GM12878 (cell line): ENCODE results near the gene MRAS. TPM values are rescaled to one million over a fixed set of nuclear protein-coding genes. Genes with fewer than 3 reads are reported as not detected.

Experiments
- ATAC-seq: fragments of 200-7000 bp; cut with Tn5 transposase; 3 replicates; pipeline ENCODE4 v1.9.1; 2020; ENCODE audit warnings: mild to moderate bottlenecking, moderate library complexity
- BruUV-seq: library from RNA; stranded (reverse); fragments of 400-500 nt; replicated peaks from 2 replicates; lab custom pipeline; 2021; lab: Mats Ljungman, UMichigan
- CTCF ChIA-PET: fragments of 300-600 bp; sonication (Branson Sonifier 250); formaldehyde crosslinking; extraction: SDS; loops from one replicate; lab custom pipeline; 2021; ENCODE audit warnings: inconsistent platforms; lab: Yijun Ruan, JAX
- POLR2A ChIA-PET: fragments of 350-600 bp; formaldehyde crosslinking; extraction: SDS; loops from one replicate; lab custom pipeline; 2021; ENCODE audit warnings: inconsistent platforms; lab: Charles Lee
- RAD21 ChIA-PET: fragments of 300-600 bp; sonication (Branson Sonifier 250); formaldehyde crosslinking; loops from one replicate; lab custom pipeline; 2023; ENCODE audit warnings: antibody characterized with exemption; ENCODE audit not compliant: unreplicated experiment; lab: Charles Lee
- SMC1A ChIA-PET: fragments of 300-600 bp; sonication (Branson Sonifier 250); formaldehyde crosslinking; loops from one replicate; lab custom pipeline; 2023; ENCODE audit not compliant: unreplicated experiment, uncharacterized antibody; lab: Charles Lee
- DNase-seq: peaks from one replicate; pipeline ENCODE4 v3.0.0-alpha.2; 2011; ENCODE audit warnings: low read depth, low spot score
- FAIRE-seq: peaks from 3 replicates; lab custom pipeline; 2011; peaks lifted over from hg19 to GRCh38; lab: Jason Lieb, UNC
- H2AFZ ChIP-seq: 2 replicates; pipeline ENCODE4 v1.6.0; 2011; ENCODE audit warnings: low read depth, low read length, control low read depth; ENCODE audit not compliant: control insufficient read depth
- H3K27ac ChIP-seq: 2 replicates; pipeline ENCODE4 v1.5.1; 2011; ENCODE audit warnings: control low read depth; ENCODE audit not compliant: control insufficient read depth, insufficient read depth
- H3K27me3 ChIP-seq, 2 experiments: replicated peaks in 1 of 2; 2 replicates each; pipeline versions ENCODE4 v1.6.0 to v1.6.1; 2011; ENCODE audit warnings: low read length in 1 of 2; ENCODE audit not compliant: control insufficient read depth in 2 of 2, insufficient read depth in 2 of 2
- H3K36me3 ChIP-seq, 2 experiments: 2 replicates each; pipeline ENCODE4 v1.5.1; 2011; ENCODE audit warnings: low read length in 1 of 2; ENCODE audit not compliant: control insufficient read depth in 2 of 2, insufficient read depth in 2 of 2
- H3K4me1 ChIP-seq: 2 replicates; pipeline ENCODE4 v1.6.1; 2011; ENCODE audit warnings: mild to moderate bottlenecking, low read length, moderate library complexity, mixed read lengths; ENCODE audit not compliant: control insufficient read depth, insufficient read depth
- H3K4me2 ChIP-seq: 2 replicates; pipeline ENCODE4 v1.6.0; 2011; ENCODE audit warnings: control low read depth; ENCODE audit not compliant: control insufficient read depth, insufficient read depth
- H3K4me3 ChIP-seq: fragments of 200-600 bp; sonication (generic); 2 replicates; pipeline ENCODE4 v1.5.1; 2016
- H3K79me2 ChIP-seq: 2 replicates; pipeline ENCODE4 v1.6.0; 2011; ENCODE audit warnings: low read length; ENCODE audit not compliant: control insufficient read depth, insufficient read depth
- H3K9ac ChIP-seq: 2 replicates; pipeline ENCODE4 v1.8.0; 2011; ENCODE audit warnings: low read length, control low read depth, mixed read lengths; ENCODE audit not compliant: control insufficient read depth, insufficient read depth
- H3K9me3 ChIP-seq: replicated peaks from 3 replicates; pipeline ENCODE4 v1.5.1; 2011; ENCODE audit warnings: mild to moderate bottlenecking, low read length; ENCODE audit not compliant: control insufficient read depth, insufficient read depth
- H4K20me1 ChIP-seq: 2 replicates; pipeline ENCODE4 v1.6.0; 2011; ENCODE audit not compliant: control insufficient read depth, insufficient read depth
- CBX5 ChIP-seq: sonication (generic); IDR thresholded peaks from 2 replicates; pipeline ENCODE4 v1.6.1; 2016; ENCODE audit warnings: low read depth, moderate library complexity, mild to moderate bottlenecking, inconsistent platforms
- CEBPB ChIP-seq, 2 experiments: fragments of 150-350 bp in 1 of 2; IDR thresholded peaks; 2 replicates each; pipeline ENCODE4 v1.6.1; 2012 to 2014; ENCODE audit warnings: low read depth in 2 of 2, low read length in 2 of 2, borderline replicate concordance in 1 of 2, inconsistent platforms in 1 of 2
- FOS ChIP-seq: IDR thresholded peaks from 3 replicates; pipeline ENCODE4 v1.6.1; 2011; ENCODE audit warnings: borderline replicate concordance; ENCODE audit not compliant: insufficient read length; ENCODE audit errors: extremely low read depth
- FOXM1 ChIP-seq: IDR thresholded peaks from 2 replicates; pipeline ENCODE4 v1.6.1; 2012; ENCODE audit warnings: low read depth, mild to moderate bottlenecking, inconsistent platforms, low read length, moderate library complexity
- GATAD2B ChIP-seq: fragments of 450-650 bp; conservative IDR thresholded peaks from 2 replicates; pipeline ENCODE4 v1.6.1; 2017; ENCODE audit warnings: low read depth, mild to moderate bottlenecking, moderate library complexity
- KLF5 ChIP-seq: fragments of 450-650 bp; IDR thresholded peaks from 2 replicates; pipeline ENCODE4 v1.6.1; 2014; ENCODE audit warnings: mild to moderate bottlenecking; ENCODE audit not compliant: partially characterized antibody
- MXI1 ChIP-seq: fragments of 150-350 bp; IDR thresholded peaks from 2 replicates; pipeline ENCODE4 v1.6.1; 2011; ENCODE audit warnings: low read depth, mild to moderate bottlenecking, inconsistent platforms, low read length, improper control_type of control experiment
- NFXL1 ChIP-seq: fragments of 450-650 bp; IDR thresholded peaks from 2 replicates; pipeline ENCODE4 v1.6.1; 2017; ENCODE audit warnings: antibody characterized with exemption, mild to moderate bottlenecking, borderline replicate concordance
- NR2C2 ChIP-seq: IDR thresholded peaks from 2 replicates; pipeline ENCODE4 v1.6.1; 2011; ENCODE audit warnings: borderline replicate concordance, low read depth; ENCODE audit not compliant: control insufficient read depth, insufficient read length
- PML ChIP-seq: IDR thresholded peaks from 2 replicates; pipeline ENCODE4 v1.6.1; 2012; ENCODE audit warnings: low read length, inconsistent platforms
- SMC3 ChIP-seq: IDR thresholded peaks from 2 replicates; pipeline ENCODE4 v1.6.1; 2011; ENCODE audit warnings: low read length, improper control_type of control experiment, borderline replicate concordance
- WRNIP1 ChIP-seq: IDR thresholded peaks from 2 replicates; pipeline ENCODE4 v1.6.1; 2011; ENCODE audit warnings: low read depth, low read length, improper control_type of control experiment, borderline replicate concordance
- YY1 ChIP-seq: IDR thresholded peaks from 2 replicates; pipeline ENCODE4 v1.6.1; 2011; ENCODE audit warnings: low read depth, mild to moderate bottlenecking, low read length
- ZNF622 ChIP-seq: fragments of 450-650 bp; IDR thresholded peaks from 2 replicates; pipeline ENCODE4 v1.6.1; 2017; ENCODE audit warnings: mild to moderate bottlenecking, inconsistent platforms
- ZSCAN29 ChIP-seq: fragments of 450-650 bp; IDR thresholded peaks from 2 replicates; pipeline ENCODE4 v1.6.1; 2017; ENCODE audit warnings: mild to moderate bottlenecking, moderate library complexity
- WGBS: methylation state at CpG from one replicate; pipeline ENCODE4 v1.1.6; 2016; ENCODE audit warnings: low lambda C conversion rate; ENCODE audit not compliant: insufficient replicate concordance, insufficient coverage; ENCODE audit errors: missing lambda C conversion rate; 5-methylcytosine and 5-hydroxymethylcytosine counted together
- in situ Hi-C: fragments of 300-500 bp; cut with MboI; formaldehyde crosslinking; loops from 9 replicates; pipeline ENCODE4 v1.14.3; 2018; ENCODE audit warnings: mixed read lengths
- intact Hi-C: fragments of 100-400 bp; cut with micrococcal nuclease; formaldehyde crosslinking; loops from one replicate; pipeline ENCODE4 v1.14.2; 2022; ENCODE audit not compliant: unreplicated experiment
- polyA plus RNA-seq, 11 experiments: library from polyadenylated mRNA; depleted of rRNA in 4 of 11; unstranded in 6 of 11; stranded (reverse) in 5 of 11; fragments of >200 nt; fragmentation: Nextera tagmentation in 4 of 11; fragmentation: Illumina TruSeq in 1 of 11; extraction: Ambion mirVana in 4 of 11; extraction: Trizol in 1 of 11; gene quantifications; 1 replicate in 1 of 11; 2 replicates in 10 of 11; pipeline versions ENCODE4 v1.2.1 to v1.2.3, GENCODE V29; 2011 to 2016; ENCODE audit warnings: inconsistent platforms in 2 of 11, missing spikeins in 2 of 11, low read depth in 1 of 11
- total RNA-seq, 4 experiments: library from RNA; depleted of rRNA in 3 of 4; stranded (reverse); fragments of >200 nt in 3 of 4; fragmentation: Illumina TruSeq in 1 of 4; extraction: Trizol in 1 of 4; gene quantifications; 2 replicates each; pipeline versions ENCODE4 v1.2.1 to v1.2.3, GENCODE V29; 2013 to 2021
- TF ChIP-seq, protein P1 (sequence below): fragments of 450-650 bp; IDR thresholded peaks from 2 replicates; pipeline ENCODE4 v1.6.1; 2017; ENCODE audit warnings: low read depth, mild to moderate bottlenecking, moderate library complexity
- TF ChIP-seq, protein P2 (sequence below): IDR thresholded peaks from 2 replicates; pipeline ENCODE4 v1.6.1; 2012; ENCODE audit warnings: mild to moderate bottlenecking, low read depth, low read length
- TF ChIP-seq, protein P3 (sequence below): IDR thresholded peaks from 2 replicates; pipeline ENCODE4 v1.6.1; 2011; ENCODE audit warnings: borderline replicate concordance, low read depth, mild to moderate bottlenecking, moderate library complexity, low read length; ENCODE audit not compliant: insufficient read depth, poor library complexity, severe bottlenecking

The MRAS gene
- total and polyA plus RNA-seq, 10 of the 15 experiments (the other 5 are each of a cell fraction or from before 2014, with no cell fraction given), result 0.01 to 0.44 (median 0.17) TPM; not detected in 6

DNA sequence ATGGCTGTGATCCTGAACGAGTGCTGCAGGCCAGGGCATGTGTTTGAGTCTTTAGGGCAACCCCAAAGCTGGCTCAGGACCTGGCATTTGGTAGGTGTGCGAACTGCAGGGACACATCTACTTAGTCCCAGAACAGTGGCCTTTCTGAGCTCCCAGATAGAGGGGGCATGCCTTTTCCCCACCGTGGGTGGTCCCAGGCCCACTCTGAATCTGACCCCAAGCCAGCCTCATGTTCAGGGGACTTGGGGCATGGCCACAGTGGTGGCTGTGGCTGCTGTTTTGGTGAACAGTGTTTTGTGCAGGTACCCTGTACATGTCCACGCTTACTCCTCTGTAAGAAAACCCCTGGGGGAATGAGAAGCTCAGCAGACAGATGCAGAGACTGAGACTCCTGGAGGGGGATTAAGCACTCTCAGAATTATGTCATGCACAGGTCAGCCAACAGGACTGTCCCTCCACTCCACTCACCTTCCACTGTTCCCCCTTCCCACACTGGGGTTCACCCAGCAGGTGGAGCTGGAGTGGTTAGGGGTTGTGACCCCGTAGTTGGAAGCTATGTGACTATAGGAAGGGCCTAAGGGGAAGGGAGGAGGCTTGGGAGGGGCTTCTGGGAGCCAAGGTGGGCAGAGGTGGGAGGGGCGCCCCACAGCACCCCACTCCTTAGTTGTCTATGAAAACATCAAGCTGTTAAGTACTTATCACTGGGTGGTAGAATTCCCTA is 102.5 kb downstream of the MRAS start:
- ChIA-PET CTCF (interaction anchor here (1.2 to 1.8 kb wide), 2 partner anchors 144 to 473 kb away, joined by 4 to 5 read pairs; no protein-coding TSS in a partner anchor), POLR2A (no interaction called here), SMC1A (no interaction called here), RAD21 (no interaction called here)
- Histone ChIP-seq H3K27me3 (no peaks in the 10 kb centered on the region; a peak in 3 of 4 replicates), H3K4me3 (no peak overlapping the region), H3K4me2 (no peak overlapping the region), H3K36me3 (no peaks in the 10 kb centered on the region), H2AFZ (no peak overlapping the region), H3K9ac (no peak overlapping the region), H4K20me1 (no peaks in the 10 kb centered on the region), H3K4me1 (no peaks in the 10 kb centered on the region), H3K27ac (no peak overlapping the region), H3K79me2 (no peaks in the 10 kb centered on the region), H3K9me3 (no peaks in the 10 kb centered on the region)
- FAIRE-seq (no peak), ATAC-seq (no peak), DNase-seq (no peak)
- BruUV-seq, result no TSS peak
- TF ChIP-seq KLF5 (no peak), NR2C2 (no peak), NFXL1 (no peak), SMC3 (no peak), CEBPB (IDR thresholded peaks at IDR 0.05; ENCODE audit: borderline replicate concordance in 1 of 2, low read depth in 2 of 2, low read length in 2 of 2) (no peak), ZNF622 (no peak), PML (no peak), MXI1 (no peak), CBX5 (no peak), FOS (no peak), YY1 (no peak), ZSCAN29 (no peak), WRNIP1 (no peak), FOXM1 (no peak), GATAD2B (no peak)
- TF ChIP-seq, protein P1, sequence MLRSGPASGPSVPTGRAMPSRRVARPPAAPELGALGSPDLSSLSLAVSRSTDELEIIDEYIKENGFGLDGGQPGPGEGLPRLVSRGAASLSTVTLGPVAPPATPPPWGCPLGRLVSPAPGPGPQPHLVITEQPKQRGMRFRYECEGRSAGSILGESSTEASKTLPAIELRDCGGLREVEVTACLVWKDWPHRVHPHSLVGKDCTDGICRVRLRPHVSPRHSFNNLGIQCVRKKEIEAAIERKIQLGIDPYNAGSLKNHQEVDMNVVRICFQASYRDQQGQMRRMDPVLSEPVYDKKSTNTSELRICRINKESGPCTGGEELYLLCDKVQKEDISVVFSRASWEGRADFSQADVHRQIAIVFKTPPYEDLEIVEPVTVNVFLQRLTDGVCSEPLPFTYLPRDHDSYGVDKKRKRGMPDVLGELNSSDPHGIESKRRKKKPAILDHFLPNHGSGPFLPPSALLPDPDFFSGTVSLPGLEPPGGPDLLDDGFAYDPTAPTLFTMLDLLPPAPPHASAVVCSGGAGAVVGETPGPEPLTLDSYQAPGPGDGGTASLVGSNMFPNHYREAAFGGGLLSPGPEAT, result no peak
- TF ChIP-seq, protein P2, sequence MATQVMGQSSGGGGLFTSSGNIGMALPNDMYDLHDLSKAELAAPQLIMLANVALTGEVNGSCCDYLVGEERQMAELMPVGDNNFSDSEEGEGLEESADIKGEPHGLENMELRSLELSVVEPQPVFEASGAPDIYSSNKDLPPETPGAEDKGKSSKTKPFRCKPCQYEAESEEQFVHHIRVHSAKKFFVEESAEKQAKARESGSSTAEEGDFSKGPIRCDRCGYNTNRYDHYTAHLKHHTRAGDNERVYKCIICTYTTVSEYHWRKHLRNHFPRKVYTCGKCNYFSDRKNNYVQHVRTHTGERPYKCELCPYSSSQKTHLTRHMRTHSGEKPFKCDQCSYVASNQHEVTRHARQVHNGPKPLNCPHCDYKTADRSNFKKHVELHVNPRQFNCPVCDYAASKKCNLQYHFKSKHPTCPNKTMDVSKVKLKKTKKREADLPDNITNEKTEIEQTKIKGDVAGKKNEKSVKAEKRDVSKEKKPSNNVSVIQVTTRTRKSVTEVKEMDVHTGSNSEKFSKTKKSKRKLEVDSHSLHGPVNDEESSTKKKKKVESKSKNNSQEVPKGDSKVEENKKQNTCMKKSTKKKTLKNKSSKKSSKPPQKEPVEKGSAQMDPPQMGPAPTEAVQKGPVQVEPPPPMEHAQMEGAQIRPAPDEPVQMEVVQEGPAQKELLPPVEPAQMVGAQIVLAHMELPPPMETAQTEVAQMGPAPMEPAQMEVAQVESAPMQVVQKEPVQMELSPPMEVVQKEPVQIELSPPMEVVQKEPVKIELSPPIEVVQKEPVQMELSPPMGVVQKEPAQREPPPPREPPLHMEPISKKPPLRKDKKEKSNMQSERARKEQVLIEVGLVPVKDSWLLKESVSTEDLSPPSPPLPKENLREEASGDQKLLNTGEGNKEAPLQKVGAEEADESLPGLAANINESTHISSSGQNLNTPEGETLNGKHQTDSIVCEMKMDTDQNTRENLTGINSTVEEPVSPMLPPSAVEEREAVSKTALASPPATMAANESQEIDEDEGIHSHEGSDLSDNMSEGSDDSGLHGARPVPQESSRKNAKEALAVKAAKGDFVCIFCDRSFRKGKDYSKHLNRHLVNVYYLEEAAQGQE, result no peak
- TF ChIP-seq, protein P3, sequence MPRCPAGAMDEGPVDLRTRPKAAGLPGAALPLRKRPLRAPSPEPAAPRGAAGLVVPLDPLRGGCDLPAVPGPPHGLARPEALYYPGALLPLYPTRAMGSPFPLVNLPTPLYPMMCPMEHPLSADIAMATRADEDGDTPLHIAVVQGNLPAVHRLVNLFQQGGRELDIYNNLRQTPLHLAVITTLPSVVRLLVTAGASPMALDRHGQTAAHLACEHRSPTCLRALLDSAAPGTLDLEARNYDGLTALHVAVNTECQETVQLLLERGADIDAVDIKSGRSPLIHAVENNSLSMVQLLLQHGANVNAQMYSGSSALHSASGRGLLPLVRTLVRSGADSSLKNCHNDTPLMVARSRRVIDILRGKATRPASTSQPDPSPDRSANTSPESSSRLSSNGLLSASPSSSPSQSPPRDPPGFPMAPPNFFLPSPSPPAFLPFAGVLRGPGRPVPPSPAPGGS, result no peak
- in situ Hi-C loops (no loop called here), intact Hi-C loops (no loop called here)
- WGBS, result 26% methylated on average over 6 of the region's 6 CpGs
